Measurements from ENCODE around the gene NPFFR2.

- TF ChIP-seq, protein P1, sequence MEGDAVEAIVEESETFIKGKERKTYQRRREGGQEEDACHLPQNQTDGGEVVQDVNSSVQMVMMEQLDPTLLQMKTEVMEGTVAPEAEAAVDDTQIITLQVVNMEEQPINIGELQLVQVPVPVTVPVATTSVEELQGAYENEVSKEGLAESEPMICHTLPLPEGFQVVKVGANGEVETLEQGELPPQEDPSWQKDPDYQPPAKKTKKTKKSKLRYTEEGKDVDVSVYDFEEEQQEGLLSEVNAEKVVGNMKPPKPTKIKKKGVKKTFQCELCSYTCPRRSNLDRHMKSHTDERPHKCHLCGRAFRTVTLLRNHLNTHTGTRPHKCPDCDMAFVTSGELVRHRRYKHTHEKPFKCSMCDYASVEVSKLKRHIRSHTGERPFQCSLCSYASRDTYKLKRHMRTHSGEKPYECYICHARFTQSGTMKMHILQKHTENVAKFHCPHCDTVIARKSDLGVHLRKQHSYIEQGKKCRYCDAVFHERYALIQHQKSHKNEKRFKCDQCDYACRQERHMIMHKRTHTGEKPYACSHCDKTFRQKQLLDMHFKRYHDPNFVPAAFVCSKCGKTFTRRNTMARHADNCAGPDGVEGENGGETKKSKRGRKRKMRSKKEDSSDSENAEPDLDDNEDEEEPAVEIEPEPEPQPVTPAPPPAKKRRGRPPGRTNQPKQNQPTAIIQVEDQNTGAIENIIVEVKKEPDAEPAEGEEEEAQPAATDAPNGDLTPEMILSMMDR (IDR thresholded peaks at IDR 0.05; ENCODE audit: low read depth, low read length): no peak
- TF ChIP-seq EZH2phosphoT487 (IDR thresholded peaks at IDR 0.05; ENCODE audit: low read depth): no peak
Measured at GRCh38 chr4:71995297-71995696, 36.5 kb upstream of the NPFFR2 start.
